A172 (cell line): Measurements from ENCODE around the gene LRRIQ1. TPM values are rescaled to one million over a fixed set of nuclear protein-coding genes. Genes with fewer than 3 reads are reported as not detected.

ENCODE experiments used
- DNase-seq: peaks from one replicate; pipeline ENCODE4 v3.0.0-alpha.2; 2015; ENCODE audit warnings: low spot score
- total RNA-seq: library from RNA; depleted of rRNA; stranded (reverse); fragments of >200 nt; shearing (Covaris generic); gene quantifications from 2 replicates; pipeline ENCODE4 v1.2.3, GENCODE V29; 2014; rRNA removed

Gene LRRIQ1
- total RNA-seq, 1 experiment from 2014 or later = 4.4 TPM

- no peak for DNase-seq
Observed at GRCh38 chr12:85280165-85280983, 244.2 kb downstream of the LRRIQ1 start, which contains the start of gene ALX1. Gene ALX1, plus strand, starts transcription at chr12:85280220. Its CDS starts 42 bp downstream, at chr12:85280262.

GRCh38 chr12:85280984-85281630 lies 245.0 kb downstream of the LRRIQ1 start:
- DNase-seq = no peak

GRCh38 chr12:85281636-85282312 lies 245.6 kb downstream of the LRRIQ1 start:
- DNase-seq = no peak

- no peak for DNase-seq
Observed at GRCh38 chr12:85283560-85283959, 247.4 kb downstream of the LRRIQ1 start.

Other genes with a start within 250 kb of the LRRIQ1 start
- not detected in 2 replicates for gene SLC6A15, start 123.6 kb upstream of the LRRIQ1 start, total RNA-seq
- gene TSPAN19, start 74 bp upstream of the LRRIQ1 start, total RNA-seq = not detected in 2 replicates
- not detected in 2 replicates for gene ALX1, start 243.9 kb downstream of the LRRIQ1 start, total RNA-seq